VCaP (cell line): ENCODE data around the gene STARD3.
A peak's percentile ranks its signal among the peaks of the same experiment; 100 is the strongest.
"Not testable (repeated sequence)": the region's sequence is repeated elsewhere in the genome, so short reads cannot be mapped to it uniquely, and the experiment has no call there.

Experiments
- H3K27ac ChIP-seq: fragments of 450-650 bp; 2 replicates; pipeline ENCODE4 v1.5.1; 2017
- TF ChIP-seq, protein P1 (sequence below): fragments of 450-650 bp; conservative IDR thresholded peaks from 2 replicates; pipeline ENCODE4 v1.5.1; 2017; ENCODE audit warnings: mild to moderate bottlenecking, moderate library complexity

The STARD3 gene

DNA sequence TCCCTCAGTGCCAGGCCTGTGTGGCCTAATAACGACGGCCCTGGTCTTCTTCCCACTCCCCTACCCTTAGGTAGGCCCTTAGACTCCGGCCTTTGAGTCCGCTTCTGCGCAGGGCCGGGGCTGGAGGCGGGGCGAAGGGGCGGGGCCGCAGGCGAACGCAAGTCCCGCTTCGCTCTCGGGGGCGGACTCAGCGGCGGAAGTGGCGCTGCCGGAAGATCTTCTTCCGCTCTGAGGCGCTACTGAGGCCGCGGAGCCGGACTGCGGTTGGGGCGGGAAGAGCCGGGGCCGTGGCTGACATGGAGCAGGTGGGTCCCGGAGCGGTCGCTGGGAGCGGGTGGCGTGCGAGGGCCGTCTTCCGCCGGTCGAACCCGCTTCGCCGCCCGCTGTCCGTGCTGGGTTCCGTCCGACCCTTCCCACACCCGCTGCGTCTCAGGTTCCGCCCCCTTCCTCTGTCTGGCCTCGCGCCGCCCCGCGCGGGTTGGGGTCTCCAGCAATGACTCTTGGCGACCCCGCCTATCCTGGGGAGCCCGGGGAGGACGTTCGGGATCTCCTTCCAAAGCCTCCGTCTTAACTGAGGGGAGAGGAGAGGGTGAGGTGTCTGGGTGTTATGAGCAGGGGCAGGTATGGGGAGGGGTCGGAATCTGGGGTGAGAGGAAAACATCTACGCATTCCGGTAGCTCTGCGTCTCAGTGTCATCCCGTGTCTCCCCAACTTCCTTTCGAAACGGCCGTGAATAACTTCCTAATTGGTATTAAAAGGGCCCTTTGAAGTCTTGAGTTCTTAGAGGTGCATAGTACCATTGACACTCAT, at the start of gene STARD3:
Gene STARD3 (plus strand): TSS at position 218 of the 810 bp plus-strand sequence. CDS start 16,388 bp downstream, outside the sequence.
- peak within 1 kb of the TSS; percentile 86 for H3K27ac ChIP-seq
- TF ChIP-seq, protein P1, sequence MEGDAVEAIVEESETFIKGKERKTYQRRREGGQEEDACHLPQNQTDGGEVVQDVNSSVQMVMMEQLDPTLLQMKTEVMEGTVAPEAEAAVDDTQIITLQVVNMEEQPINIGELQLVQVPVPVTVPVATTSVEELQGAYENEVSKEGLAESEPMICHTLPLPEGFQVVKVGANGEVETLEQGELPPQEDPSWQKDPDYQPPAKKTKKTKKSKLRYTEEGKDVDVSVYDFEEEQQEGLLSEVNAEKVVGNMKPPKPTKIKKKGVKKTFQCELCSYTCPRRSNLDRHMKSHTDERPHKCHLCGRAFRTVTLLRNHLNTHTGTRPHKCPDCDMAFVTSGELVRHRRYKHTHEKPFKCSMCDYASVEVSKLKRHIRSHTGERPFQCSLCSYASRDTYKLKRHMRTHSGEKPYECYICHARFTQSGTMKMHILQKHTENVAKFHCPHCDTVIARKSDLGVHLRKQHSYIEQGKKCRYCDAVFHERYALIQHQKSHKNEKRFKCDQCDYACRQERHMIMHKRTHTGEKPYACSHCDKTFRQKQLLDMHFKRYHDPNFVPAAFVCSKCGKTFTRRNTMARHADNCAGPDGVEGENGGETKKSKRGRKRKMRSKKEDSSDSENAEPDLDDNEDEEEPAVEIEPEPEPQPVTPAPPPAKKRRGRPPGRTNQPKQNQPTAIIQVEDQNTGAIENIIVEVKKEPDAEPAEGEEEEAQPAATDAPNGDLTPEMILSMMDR, result 0 out of 2 replicates have a peak, but pooled peaks have one; percentile 8

- H3K27ac ChIP-seq, result not testable (repeated sequence)
Observed at GRCh38 chr17:39590180-39590579, 46.8 kb upstream of the STARD3 start.

- TF ChIP-seq, protein P1, result no peak
- peak overlapping the region; percentile 39; the same call in 1 of the 2 replicates for H3K27ac ChIP-seq
Observed at GRCh38 chr17:39591958-39592954, 44.7 kb upstream of the STARD3 start.

DNA sequence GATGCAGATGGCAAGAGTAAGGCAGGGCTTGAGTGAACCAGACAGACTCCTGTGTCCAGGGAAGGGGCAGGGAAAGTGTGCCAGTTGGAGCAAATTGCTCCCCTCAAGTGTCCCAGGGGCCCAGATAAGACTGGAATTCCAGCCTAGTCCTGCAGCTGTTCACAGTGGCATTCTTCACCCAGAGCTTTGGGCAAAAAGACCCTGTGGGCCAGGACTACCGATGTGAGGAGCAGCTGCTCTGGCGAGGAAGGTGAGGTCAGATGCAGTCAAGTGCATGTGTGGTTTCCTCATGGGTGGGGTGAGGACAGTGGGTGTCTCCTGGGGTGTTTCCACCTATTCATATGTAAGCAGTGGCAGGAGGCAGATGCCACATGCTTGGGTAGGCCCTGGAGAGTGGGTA, 43.6 kb upstream of the STARD3 start:
- TF ChIP-seq, protein P1, result no peak
- no peak overlapping the region for H3K27ac ChIP-seq

- TF ChIP-seq, protein P1, result no peak
- no peak overlapping the region for H3K27ac ChIP-seq
Observed at GRCh38 chr17:39595294-39595693, 41.6 kb upstream of the STARD3 start.

- TF ChIP-seq, protein P1, result no peak
- no peak overlapping the region for H3K27ac ChIP-seq
Observed at GRCh38 chr17:39595928-39596510, 40.9 kb upstream of the STARD3 start.

GRCh38 chr17:39596543-39597267, 40.2 kb upstream of the STARD3 start:
- TF ChIP-seq, protein P1, result no peak
- no peak overlapping the region for H3K27ac ChIP-seq
